ENCODE results near the gene NTSR1. TPM values are rescaled to one million over a fixed set of nuclear protein-coding genes. Genes with fewer than 3 reads are reported as not detected.

The NTSR1 gene
- total RNA-seq, 1 experiment from 2014 or later = 0.16 TPM

- no peak overlapping the region for H3K27ac Mint-ChIP-seq (ENCODE audit: unreplicated experiment)
- POLR2A ChIA-PET = no interaction called here
- Histone ChIP-seq H3K9me3 (no peaks in the 10 kb centered on the region), H3K27me3 (replicated peaks; ENCODE audit: control insufficient read depth, insufficient read depth, low read length) (no peaks in the 10 kb centered on the region; the same call in none of the 2 replicates), H3K4me3 (ENCODE audit: low read depth, low read length) (no peak overlapping the region), H3K36me3 (ENCODE audit: control insufficient read depth, insufficient read depth, low read length) (no peaks in the 10 kb centered on the region), H3K4me1 (peaks cover 4% of the 10 kb centered on the region)
- TF ChIP-seq CTCF (IDR thresholded peaks at IDR 0.05; ENCODE audit: insufficient read depth in 1 of 2, low read depth in 1 of 2, low read length in 1 of 2, severe bottlenecking in 1 of 2, unreplicated experiment in 1 of 2) = no peak
- CTCF ChIA-PET = interaction anchor here (1.4 kb wide), 1 partner anchor 9 kb away, joined by 4 read pairs; no protein-coding TSS in a partner anchor
- DNase-seq = no peak
- intact Hi-C loops (cut with micrococcal nuclease; ENCODE audit: unreplicated experiment) = no loop called here
- peaks cover 13% of the 10 kb centered on the region for H3K27me3 Mint-ChIP-seq (ENCODE audit: insufficient read depth, unreplicated experiment)
- BruUV-seq (replicated peaks) = no TSS peak
- no peaks in the 10 kb centered on the region for H3K36me3 Mint-ChIP-seq (ENCODE audit: insufficient read depth, unreplicated experiment)
- no peaks in the 10 kb centered on the region for H3K4me1 Mint-ChIP-seq (ENCODE audit: low read depth, unreplicated experiment)
- no peak overlapping the region for H3K4me3 Mint-ChIP-seq (ENCODE audit: unreplicated experiment)
- H3K9me3 Mint-ChIP-seq (ENCODE audit: unreplicated experiment) = no peaks in the 10 kb centered on the region
Measured at GRCh38 chr20:62763404-62763803, 54.8 kb downstream of the NTSR1 start.

- CTCF ChIA-PET = interaction anchor here (0.6 to 1.4 kb wide), 3 partner anchors 8 to 129 kb away, joined by 3 to 7 read pairs (median 4); partner anchors contain the start of gene MRGBP
- TF ChIP-seq CTCF (IDR thresholded peaks at IDR 0.05; ENCODE audit: insufficient read depth in 1 of 2, low read depth in 1 of 2, low read length in 1 of 2, severe bottlenecking in 1 of 2, unreplicated experiment in 1 of 2) = no peak
Measured at GRCh38 chr20:62764156-62764935, 55.7 kb downstream of the NTSR1 start.

GRCh38 chr20:62765021-62765420 is 56.4 kb downstream of the NTSR1 start:
- ChIA-PET POLR2A (no interaction called here), CTCF (interaction anchor here (0.8 kb wide), 1 partner anchor 31 kb away, joined by 7 read pairs; the partner anchor contains the start of gene MRGBP)
- no peaks in the 10 kb centered on the region for H3K9me3 Mint-ChIP-seq (ENCODE audit: unreplicated experiment)
- intact Hi-C loops (cut with micrococcal nuclease; ENCODE audit: unreplicated experiment) = no loop called here
- H3K27me3 Mint-ChIP-seq (ENCODE audit: insufficient read depth, unreplicated experiment) = peaks cover 13% of the 10 kb centered on the region
- H3K27ac Mint-ChIP-seq (ENCODE audit: unreplicated experiment) = no peak overlapping the region
- no peak overlapping the region for H3K4me3 ChIP-seq (ENCODE audit: low read depth, low read length)
- DNase-seq = no peak
- H3K36me3 Mint-ChIP-seq (ENCODE audit: insufficient read depth, unreplicated experiment) = no peaks in the 10 kb centered on the region
- H3K4me1 Mint-ChIP-seq (ENCODE audit: low read depth, unreplicated experiment) = no peaks in the 10 kb centered on the region
- no peaks in the 10 kb centered on the region for H3K36me3 ChIP-seq (ENCODE audit: control insufficient read depth, insufficient read depth, low read length)
- H3K9me3 ChIP-seq = no peaks in the 10 kb centered on the region
- H3K27me3 ChIP-seq (replicated peaks; ENCODE audit: control insufficient read depth, insufficient read depth, low read length) = no peaks in the 10 kb centered on the region; the same call in none of the 2 replicates
- TF ChIP-seq CTCF (IDR thresholded peaks at IDR 0.05; ENCODE audit: insufficient read depth in 1 of 2, low read depth in 1 of 2, low read length in 1 of 2, severe bottlenecking in 1 of 2, unreplicated experiment in 1 of 2) = peak; percentile 14 to 27
- BruUV-seq (replicated peaks) = no TSS peak
- peaks cover 13% of the 10 kb centered on the region for H3K4me1 ChIP-seq
- no peak overlapping the region for H3K4me3 Mint-ChIP-seq (ENCODE audit: unreplicated experiment)

More at GRCh38 chr20:62764156-62764935, 55.7 kb downstream of the NTSR1 start:
- H3K27me3 Mint-ChIP-seq (ENCODE audit: insufficient read depth, unreplicated experiment) = peaks cover 13% of the 10 kb centered on the region
- no peak overlapping the region for H3K4me3 Mint-ChIP-seq (ENCODE audit: unreplicated experiment)
- H3K4me1 Mint-ChIP-seq (ENCODE audit: low read depth, unreplicated experiment) = no peaks in the 10 kb centered on the region
- no peaks in the 10 kb centered on the region; the same call in none of the 2 replicates for H3K27me3 ChIP-seq (replicated peaks; ENCODE audit: control insufficient read depth, insufficient read depth, low read length)
- BruUV-seq (replicated peaks) = no TSS peak
- H3K36me3 Mint-ChIP-seq (ENCODE audit: insufficient read depth, unreplicated experiment) = no peaks in the 10 kb centered on the region
- no peak overlapping the region for H3K27ac Mint-ChIP-seq (ENCODE audit: unreplicated experiment)
- intact Hi-C loops (cut with micrococcal nuclease; ENCODE audit: unreplicated experiment) = no loop called here
- H3K9me3 ChIP-seq = no peaks in the 10 kb centered on the region
- no peak for DNase-seq
- no peak overlapping the region for H3K4me3 ChIP-seq (ENCODE audit: low read depth, low read length)
- H3K9me3 Mint-ChIP-seq (ENCODE audit: unreplicated experiment) = no peaks in the 10 kb centered on the region
- POLR2A ChIA-PET = no interaction called here
- peaks cover 13% of the 10 kb centered on the region for H3K4me1 ChIP-seq
- no peaks in the 10 kb centered on the region for H3K36me3 ChIP-seq (ENCODE audit: control insufficient read depth, insufficient read depth, low read length)
